HFFc6 (cell line): ENCODE data around the gene DBNL. TPM values are rescaled to one million over a fixed set of nuclear protein-coding genes. Genes with fewer than 3 reads are reported as not detected.

ENCODE experiments used
- DNase-seq: peaks from one replicate; pipeline ENCODE4 v3.0.0-alpha.2; 2018
- H3K27ac Mint-ChIP-seq: 2 replicates; pipeline ENCODE4 v1.8.0; 2020; ENCODE audit warnings: mild to moderate bottlenecking, mixed read lengths
- H3K27me3 Mint-ChIP-seq: 2 replicates; pipeline ENCODE4 v1.8.0; 2021; ENCODE audit warnings: mild to moderate bottlenecking, moderate library complexity, mixed read lengths; ENCODE audit not compliant: insufficient read depth
- H3K36me3 Mint-ChIP-seq: 2 replicates; pipeline ENCODE4 v1.8.0; 2021; ENCODE audit warnings: low read depth, mixed read lengths
- H3K4me1 Mint-ChIP-seq: 2 replicates; pipeline ENCODE4 v1.8.0; 2020; ENCODE audit warnings: low read depth, mixed read lengths
- H3K4me3 Mint-ChIP-seq: 2 replicates; pipeline ENCODE4 v1.8.0; 2020; ENCODE audit warnings: mild to moderate bottlenecking, moderate library complexity, mixed read lengths
- H3K9me3 Mint-ChIP-seq: 2 replicates; pipeline ENCODE4 v1.8.0; 2020; ENCODE audit warnings: mild to moderate bottlenecking, mixed read lengths
- CTCF ChIP-seq: fragments of 200-600 bp; sonication (generic); IDR thresholded peaks from 2 replicates; pipeline ENCODE4 v1.5.0; 2021; ENCODE audit warnings: antibody characterized with exemption, mild to moderate bottlenecking
- total RNA-seq, 6 experiments: library from RNA; stranded (reverse); fragmentation: NEBNext Ultra II Directional; extraction: Animal tissue kit (Norgen Biotek cat#: 25700); gene quantifications; 2 replicates in 1 of 6; 3 replicates in 5 of 6; pipeline ENCODE4 v1.2.3, GENCODE V29; 2021

DBNL gene
- total RNA-seq, 6 experiments from 2014 or later: 146 to 167 (median 153) TPM

- Mint-ChIP-seq H3K4me1 (peaks cover 30% of the 10 kb centered on the region), H3K27me3 (no peaks in the 10 kb centered on the region), H3K27ac (no peak overlapping the region), H3K4me3 (no peak overlapping the region), H3K36me3 (no peaks in the 10 kb centered on the region), H3K9me3 (no peaks in the 10 kb centered on the region)
- no peak for TF ChIP-seq CTCF
- DNase-seq: no peak
Measured at GRCh38 chr7:44094883-44095592, 50.5 kb downstream of the DBNL start.

- H3K27ac Mint-ChIP-seq: no peak overlapping the region
- H3K4me3 Mint-ChIP-seq: no peak overlapping the region
- no peaks in the 10 kb centered on the region for H3K36me3 Mint-ChIP-seq
- no peak for TF ChIP-seq CTCF
- no peak for DNase-seq
- no peaks in the 10 kb centered on the region for H3K9me3 Mint-ChIP-seq
- no peaks in the 10 kb centered on the region; the same call in 1 of the 2 replicates for H3K27me3 Mint-ChIP-seq
- H3K4me1 Mint-ChIP-seq: peaks cover 30% of the 10 kb centered on the region
Measured at GRCh38 chr7:44095781-44096180, 51.3 kb downstream of the DBNL start.

GRCh38 chr7:44096326-44096881 is 51.9 kb downstream of the DBNL start:
- Mint-ChIP-seq H3K4me3 (no peak overlapping the region), H3K4me1 (peaks cover 30% of the 10 kb centered on the region), H3K27me3 (no peaks in the 10 kb centered on the region; the same call in 1 of the 2 replicates), H3K9me3 (no peaks in the 10 kb centered on the region), H3K36me3 (no peaks in the 10 kb centered on the region), H3K27ac (no peak overlapping the region)
- no peak for TF ChIP-seq CTCF
- DNase-seq: no peak

- peaks cover 36% of the 10 kb centered on the region for H3K4me1 Mint-ChIP-seq
- TF ChIP-seq CTCF: no peak
- H3K27ac Mint-ChIP-seq: no peak overlapping the region
- no peaks in the 10 kb centered on the region; the same call in 1 of the 2 replicates for H3K27me3 Mint-ChIP-seq
- no peaks in the 10 kb centered on the region for H3K36me3 Mint-ChIP-seq
- H3K9me3 Mint-ChIP-seq: no peaks in the 10 kb centered on the region
- H3K4me3 Mint-ChIP-seq: no peak overlapping the region
- no peak for DNase-seq
Measured at GRCh38 chr7:44097064-44097932, 52.8 kb downstream of the DBNL start.

GRCh38 chr7:44098092-44099068 is 53.9 kb downstream of the DBNL start:
- TF ChIP-seq CTCF: no peak
- no peaks in the 10 kb centered on the region; the same call in 1 of the 2 replicates for H3K27me3 Mint-ChIP-seq
- no peaks in the 10 kb centered on the region for H3K36me3 Mint-ChIP-seq
- H3K4me1 Mint-ChIP-seq: peaks cover 40% of the 10 kb centered on the region
- H3K27ac Mint-ChIP-seq: no peak overlapping the region
- no peak overlapping the region for H3K4me3 Mint-ChIP-seq
- H3K9me3 Mint-ChIP-seq: no peaks in the 10 kb centered on the region
- DNase-seq: no peak
